ENCODE results near the gene ZNF226. TPM values are rescaled to one million over a fixed set of nuclear protein-coding genes. Genes with fewer than 3 reads are reported as not detected.
"Not testable (repeated sequence)": the region's sequence is repeated elsewhere in the genome, so short reads cannot be mapped to it uniquely, and the experiment has no call there.

Gene ZNF226
- polyA plus RNA-seq (ENCODE audit: insufficient read length in 4 of 4), result 10 to 100 TPM; 21.3 to 32.1 (median 28.7) TPM

DNA sequence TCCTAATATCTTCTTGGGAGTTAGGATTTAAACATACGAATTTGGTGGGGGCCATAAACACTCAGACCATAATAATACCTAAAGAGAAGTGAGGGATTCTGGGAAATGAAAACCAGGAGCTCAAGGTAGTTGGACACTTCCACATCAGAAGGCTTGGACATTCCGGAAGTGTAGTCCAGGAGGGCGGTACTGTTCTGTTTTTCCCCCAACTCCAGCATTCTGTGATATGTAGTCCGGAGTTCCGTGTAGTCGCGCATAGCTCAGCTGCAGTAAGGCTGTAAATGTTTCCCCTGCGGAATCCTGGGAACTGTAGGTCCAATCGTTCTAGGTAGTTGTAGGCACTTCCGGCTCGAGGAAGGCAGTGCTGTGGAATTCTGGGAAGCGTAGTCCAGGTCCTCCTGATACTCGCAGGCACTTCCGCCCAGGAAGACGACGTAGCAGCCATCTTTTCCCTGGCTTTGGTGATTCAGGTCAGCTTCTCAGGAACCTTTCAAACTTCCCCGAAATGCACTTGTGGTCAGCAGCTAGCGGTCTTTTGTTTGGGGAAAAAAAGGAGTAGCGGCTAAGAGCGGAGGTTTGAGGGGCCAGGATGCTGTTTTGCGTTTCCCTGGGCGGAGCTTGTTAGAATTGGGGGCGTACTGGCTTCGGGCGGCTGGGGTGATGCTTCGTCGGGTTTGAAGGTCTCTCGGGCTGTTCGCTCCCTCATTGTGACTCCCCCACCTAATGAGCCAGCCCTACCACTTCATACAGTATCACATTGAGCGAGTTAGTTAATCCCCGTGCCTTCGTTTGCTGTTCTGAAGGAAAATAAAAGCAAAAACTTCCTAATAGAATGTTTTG, at the start of gene ZNF226:
TSS of gene ZNF226 (plus strand) at position 428 of the 840 bp plus-strand sequence. CDS start 4,981 bp downstream, outside the sequence.
- DNase-seq (ENCODE audit: low read depth in 4 of 4, low spot score in 3 of 4), result peak; percentile 90 to 95 (median 92)

DNA sequence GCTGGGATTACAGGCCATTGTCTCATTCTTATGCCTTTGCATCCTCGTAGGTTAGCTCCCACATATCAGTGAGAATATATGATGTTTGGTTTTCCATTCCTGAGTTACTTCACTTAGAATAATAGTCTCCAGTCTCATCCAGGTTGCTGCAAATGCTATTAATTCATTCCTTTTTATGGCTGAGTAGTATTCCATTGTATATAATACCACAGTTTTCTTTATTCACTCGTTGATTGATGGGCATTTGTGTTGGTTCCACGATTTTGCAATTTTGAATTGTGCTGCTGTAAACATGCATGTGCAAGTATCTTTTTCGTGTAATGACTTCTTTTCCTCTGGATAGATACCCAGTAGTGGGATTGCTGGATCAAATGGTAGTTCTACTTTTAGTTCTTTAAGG, 43.7 kb upstream of the ZNF226 start:
- DNase-seq (ENCODE audit: low read depth in 4 of 4, low spot score in 3 of 4), result not testable (repeated sequence)

DNA sequence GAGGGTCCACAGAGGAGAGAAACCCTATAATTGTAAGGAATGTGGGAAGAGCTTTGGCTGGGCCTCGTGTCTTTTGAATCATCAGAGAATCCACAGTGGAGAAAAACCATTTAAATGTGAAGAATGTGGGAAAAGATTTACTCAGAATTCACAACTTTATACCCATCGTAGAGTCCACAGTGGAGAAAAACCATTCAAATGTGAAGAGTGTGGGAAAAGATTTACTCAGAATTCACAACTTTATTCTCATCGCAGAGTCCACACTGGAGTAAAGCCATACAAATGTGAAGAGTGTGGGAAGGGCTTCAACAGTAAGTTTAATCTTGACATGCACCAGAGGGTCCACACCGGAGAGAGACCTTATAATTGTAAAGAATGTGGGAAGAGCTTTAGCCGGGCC, 32.9 kb upstream of the ZNF226 start:
- no peak for DNase-seq (ENCODE audit: low read depth in 4 of 4, low spot score in 3 of 4)

DNA sequence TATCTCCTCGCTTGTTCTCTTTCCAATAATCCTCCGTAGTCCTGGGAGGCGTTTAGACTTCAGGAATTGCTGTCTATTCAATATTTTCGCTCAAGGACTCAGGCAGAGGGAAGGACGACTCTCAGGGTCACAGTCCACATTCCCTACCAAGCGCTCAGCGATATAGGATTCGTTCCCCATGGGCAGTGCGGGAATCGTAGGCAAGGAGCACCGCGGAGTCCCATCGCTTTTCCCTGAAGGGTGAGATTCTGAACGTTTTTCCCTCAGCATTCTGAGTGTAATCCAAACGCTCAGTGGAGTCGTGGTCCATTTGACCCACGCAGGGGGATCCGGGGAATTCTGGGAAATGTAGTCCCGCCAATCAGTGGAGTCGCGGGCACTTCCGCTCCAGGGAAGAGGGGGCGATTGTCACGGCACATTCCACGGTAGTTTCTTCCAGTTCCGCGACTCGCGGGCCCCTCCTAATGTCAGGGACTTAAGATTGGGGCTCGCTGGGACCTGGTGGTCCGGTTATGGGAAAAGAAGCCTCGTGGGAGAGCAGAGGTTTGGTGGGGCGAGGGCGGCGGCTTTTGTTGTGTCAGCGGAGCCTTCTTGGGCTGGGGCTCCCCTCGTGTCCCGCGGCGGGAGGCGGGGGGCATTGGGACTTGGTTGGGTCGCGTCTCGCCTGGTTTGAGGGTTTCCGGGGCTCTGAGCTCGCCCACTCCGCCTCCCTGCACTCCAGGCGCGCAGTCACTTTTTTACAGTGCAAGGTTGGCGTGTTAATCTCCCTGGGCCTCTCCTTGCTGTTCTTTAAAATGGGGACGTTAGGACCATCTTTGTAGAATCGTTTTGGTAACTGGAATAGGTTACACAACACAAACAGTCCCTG, 23.5 kb upstream of the ZNF226 start, which contains the start of gene ZNF234:
TSS of gene ZNF234 (plus strand) at position 364 of the 868 bp plus-strand sequence. CDS start 3,079 bp downstream, outside the sequence.
- DNase-seq (ENCODE audit: low read depth in 4 of 4, low spot score in 3 of 4), result peak; percentile 81 to 89 (median 84)

DNA sequence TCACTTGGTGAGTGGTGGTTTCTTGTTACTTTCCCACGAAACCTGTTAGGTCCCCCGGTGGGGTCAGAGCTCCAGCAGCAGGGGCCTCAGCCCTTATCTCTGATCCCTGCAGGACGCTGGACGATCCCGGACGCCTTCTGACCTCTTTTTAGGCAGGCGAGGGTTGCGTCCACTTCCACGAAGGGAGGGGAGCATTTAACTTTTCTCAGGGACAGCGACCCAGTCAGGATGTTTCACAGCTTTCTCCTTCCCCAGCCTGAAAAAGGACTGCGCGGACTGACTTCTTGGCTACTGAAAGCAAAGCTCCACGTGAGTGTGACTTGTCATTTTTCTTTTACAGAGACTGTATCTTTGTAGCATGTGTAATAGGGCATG, 22.9 kb upstream of the ZNF226 start:
- DNase-seq (ENCODE audit: low read depth in 4 of 4, low spot score in 3 of 4), result no peak

DNA sequence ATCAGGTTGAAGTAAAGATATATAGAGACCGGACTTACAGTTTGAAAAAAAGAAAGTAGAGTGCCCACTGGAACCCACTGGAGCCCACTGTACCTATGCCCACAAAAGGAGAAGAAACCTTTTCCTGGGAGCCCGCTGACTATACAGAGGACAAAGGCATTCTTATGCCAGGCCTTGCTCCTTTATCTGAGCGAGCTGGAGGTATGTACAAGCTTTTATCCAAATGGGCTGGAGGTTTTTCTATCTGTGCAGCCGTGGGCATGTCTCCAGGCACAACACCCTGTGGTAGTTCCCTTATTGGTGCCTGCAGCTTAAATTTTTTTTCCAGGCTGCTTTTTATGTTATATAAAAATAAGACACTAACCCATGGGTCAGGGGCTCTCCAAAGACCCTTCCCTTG, 15.1 kb upstream of the ZNF226 start:
- DNase-seq (ENCODE audit: low read depth in 4 of 4, low spot score in 3 of 4), result no peak

DNA sequence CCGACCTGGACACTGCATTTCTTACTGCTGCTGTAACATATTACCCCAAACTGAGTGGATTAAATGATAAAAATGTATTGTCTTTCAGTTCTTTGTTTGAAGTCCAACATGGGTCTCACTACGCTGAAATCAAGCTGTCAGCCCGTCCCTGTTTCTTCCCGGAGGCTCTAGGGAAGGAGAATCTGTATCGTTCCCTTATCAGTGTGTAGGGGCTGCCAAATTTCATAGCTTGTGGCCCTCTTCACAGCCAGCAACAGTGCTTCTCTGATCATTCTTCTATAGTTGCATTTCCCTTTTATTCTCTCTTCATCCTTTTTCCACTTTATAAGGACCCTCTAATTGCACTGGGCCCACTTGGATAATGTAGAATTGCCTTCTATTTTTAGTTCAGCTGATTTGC, 13.4 kb upstream of the ZNF226 start:
- no peak for DNase-seq (ENCODE audit: low read depth in 4 of 4, low spot score in 3 of 4)

DNA sequence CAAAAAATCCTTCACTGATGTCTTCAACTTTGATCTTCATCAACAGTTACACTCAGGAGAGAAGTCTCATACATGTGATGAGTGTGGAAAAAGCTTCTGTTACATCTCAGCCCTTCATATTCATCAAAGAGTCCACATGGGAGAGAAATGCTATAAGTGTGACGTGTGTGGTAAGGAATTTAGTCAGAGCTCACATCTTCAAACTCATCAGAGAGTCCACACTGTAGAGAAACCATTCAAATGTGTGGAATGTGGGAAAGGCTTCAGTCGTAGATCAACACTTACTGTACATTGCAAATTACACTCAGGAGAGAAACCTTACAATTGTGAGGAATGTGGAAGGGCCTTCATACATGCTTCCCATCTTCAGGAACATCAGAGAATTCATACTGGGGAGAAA, 8.4 kb upstream of the ZNF226 start:
- DNase-seq (ENCODE audit: low read depth in 4 of 4, low spot score in 3 of 4), result no peak

DNA sequence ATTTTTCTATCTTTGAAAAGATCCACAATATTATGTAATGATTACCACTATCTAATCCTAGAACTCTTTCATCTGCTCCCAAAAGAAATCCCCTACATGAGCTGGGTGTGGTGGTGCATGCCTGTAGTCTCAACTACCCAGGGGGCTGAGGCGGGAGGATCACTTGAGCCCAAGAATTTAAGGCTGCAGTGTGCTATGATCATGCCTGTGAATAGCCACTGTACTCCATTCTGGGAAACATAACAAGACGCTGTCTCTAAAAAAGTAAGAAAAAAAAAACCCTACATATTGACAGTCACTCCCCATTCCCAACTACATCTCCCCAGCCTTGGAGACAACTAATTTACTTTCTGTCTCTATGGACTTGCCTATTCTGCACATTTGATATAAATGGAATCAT, 1.1 kb upstream of the ZNF226 start:
- DNase-seq (ENCODE audit: low read depth in 4 of 4, low spot score in 3 of 4), result no peak

DNA sequence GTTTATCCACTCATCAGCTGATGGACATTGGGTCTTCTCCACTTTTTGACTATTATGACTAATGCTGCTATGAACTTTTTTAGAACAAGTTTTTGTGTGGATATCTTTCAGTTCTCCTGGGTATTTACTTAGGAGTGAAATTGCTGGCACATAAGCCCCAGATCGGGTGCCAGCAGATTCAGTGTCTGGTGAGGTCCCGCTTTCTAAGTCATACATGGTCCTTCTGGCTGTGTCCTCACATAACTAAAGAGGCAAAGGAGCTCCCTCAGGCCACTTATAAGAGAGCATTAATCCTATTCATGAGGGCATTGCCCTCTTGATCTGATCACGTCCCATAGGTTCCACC, 600 bp upstream of the ZNF226 start:
- DNase-seq (ENCODE audit: low read depth in 4 of 4, low spot score in 3 of 4), result no peak

DNA sequence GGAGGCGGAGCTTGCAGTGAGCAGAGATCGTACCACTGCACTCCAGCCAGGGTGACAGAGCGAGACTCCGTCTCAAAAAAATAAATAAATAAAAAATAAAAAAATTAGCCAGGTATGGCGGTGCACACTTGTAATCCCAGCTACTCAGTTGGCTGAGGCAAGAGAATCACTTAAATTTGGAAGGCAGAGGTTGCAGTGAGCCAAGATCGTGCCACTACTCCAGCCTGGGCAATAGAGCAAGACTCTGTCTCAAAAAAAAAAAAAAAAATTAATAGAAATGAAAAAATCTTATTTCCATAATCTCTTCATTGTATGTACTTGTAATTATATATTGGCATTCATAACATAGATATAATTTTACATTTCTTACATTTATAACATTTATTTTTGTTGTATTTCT, 5.8 kb downstream of the ZNF226 start:
- not testable (repeated sequence) for DNase-seq (ENCODE audit: low read depth in 4 of 4, low spot score in 3 of 4)

DNA sequence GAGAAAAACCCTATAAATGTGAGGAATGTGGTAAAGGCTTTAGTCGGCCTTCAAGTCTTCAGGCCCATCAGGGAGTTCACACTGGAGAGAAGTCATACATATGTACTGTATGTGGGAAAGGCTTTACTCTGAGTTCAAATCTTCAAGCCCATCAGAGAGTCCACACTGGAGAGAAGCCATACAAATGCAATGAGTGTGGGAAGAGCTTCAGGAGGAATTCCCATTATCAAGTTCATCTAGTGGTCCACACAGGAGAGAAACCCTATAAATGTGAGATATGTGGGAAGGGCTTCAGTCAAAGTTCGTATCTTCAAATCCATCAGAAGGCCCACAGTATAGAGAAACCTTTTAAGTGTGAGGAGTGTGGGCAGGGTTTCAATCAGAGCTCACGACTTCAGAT, 11.7 kb downstream of the ZNF226 start:
- no peak for DNase-seq (ENCODE audit: low read depth in 4 of 4, low spot score in 3 of 4)

DNA sequence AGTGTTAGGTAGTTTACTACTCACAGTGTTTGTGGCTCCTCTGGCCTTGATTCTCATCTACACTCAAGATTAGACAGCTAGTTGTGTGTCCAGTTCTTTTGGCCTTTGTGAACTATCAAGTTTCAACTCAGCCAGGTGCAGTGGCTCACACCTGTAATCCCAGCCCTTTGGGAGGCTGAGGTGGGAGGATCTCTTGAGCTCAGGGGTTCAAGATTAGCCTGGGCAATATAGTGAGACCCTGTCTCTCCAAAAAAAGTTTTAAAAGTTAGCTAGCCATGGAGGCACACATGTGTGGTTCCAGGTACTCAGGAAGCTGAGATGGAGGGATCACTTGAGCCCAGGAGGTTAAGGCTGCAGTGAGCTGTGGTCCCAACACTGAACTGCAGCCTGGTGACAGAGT, 16.1 kb downstream of the ZNF226 start:
- no peak for DNase-seq (ENCODE audit: low read depth in 4 of 4, low spot score in 3 of 4)

DNA sequence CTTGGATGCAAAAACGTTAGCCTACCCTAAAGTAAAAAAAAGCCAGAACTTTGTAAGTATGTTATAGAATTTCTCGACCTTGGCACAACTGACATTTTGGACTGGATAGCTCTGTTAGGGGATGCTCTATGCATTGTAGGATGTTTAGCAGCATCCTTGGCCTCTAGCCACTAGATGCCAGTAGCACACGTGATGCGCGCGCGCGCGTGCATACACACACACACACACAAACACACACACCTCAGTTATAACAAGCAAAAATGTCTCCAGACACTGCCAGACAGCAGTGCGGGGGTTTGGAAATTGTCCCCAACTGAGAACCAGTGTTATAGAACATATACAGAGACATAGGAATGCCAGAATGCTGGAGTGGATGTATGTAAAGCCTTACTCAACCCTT, 17.2 kb downstream of the ZNF226 start:
- no peak for DNase-seq (ENCODE audit: low read depth in 4 of 4, low spot score in 3 of 4)

DNA sequence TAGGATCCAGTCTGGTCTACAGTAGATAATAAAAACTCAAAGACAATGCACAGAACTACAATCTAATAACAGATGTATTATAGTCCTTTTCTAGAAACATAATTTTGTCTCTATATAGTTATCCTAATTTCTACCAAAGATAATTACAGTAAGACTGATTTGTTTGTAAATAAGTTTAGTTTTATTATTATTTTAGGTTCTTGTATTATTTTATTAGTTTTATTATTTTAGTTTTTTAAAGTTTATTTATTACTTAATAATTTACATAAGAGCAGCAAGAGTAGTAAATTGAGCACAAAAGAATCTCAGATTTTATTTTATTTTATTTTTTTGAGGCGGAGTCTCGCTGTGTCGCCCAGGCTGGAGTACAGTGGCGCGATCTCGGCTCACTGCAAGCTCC, 25.1 kb downstream of the ZNF226 start:
- no peak for DNase-seq (ENCODE audit: low read depth in 4 of 4, low spot score in 3 of 4)

DNA sequence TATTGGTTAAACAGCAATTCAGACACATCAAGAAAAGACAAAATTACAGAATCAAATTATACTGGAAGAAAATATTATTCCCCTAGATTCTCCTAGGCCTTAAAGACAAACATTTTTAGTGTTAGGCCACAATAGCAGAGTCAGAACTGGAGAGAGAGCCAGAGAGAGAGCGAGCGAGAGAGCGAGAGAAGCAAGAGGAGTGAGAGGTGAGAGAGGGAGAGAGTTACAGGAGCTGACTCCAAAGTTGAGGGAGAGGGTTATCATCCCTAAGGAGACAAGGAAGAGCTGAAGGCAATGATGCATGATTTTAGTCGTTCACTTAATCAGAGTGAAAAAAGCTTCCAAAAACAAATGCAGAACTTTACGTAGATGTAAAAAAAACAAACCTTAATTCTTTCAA, 27.2 kb downstream of the ZNF226 start:
- DNase-seq (ENCODE audit: low read depth in 4 of 4, low spot score in 3 of 4), result no peak

DNA sequence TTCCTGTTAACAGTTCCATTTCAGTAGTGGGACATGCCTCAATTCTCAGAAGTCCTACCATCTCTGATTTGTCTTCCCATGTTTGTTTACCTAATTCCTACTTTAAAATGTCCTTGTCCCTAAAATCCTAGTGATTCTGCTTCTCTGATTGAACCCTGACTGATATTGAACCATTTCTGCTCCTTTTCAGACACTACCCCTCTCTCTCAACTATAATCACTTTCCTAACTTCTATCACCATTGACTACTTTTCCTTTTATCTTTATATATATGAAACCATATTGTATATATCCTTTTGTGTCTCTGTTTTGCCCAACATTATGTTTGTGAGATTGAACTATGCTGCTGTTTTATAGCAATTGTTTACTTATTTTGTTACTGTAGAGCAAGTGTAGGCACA, 31.9 kb downstream of the ZNF226 start:
- DNase-seq (ENCODE audit: low read depth in 4 of 4, low spot score in 3 of 4), result no peak

DNA sequence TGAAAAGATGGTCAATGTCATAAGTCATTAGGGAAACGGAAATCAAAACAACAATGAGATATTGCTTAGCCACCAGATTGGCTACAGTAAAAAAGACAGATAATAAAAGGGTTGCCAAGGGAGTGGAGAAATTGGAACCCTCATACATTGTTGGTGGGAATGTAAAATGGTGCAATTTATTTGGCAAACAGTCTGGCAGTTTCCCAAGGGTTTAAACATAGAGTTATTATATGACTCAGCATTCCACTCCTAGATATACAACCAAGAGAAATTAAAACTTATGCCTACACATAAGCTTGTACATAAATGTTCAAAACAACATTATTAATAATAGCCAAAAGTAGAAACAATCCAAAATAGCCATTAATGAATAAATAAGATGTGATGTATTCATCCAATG, 37.6 kb downstream of the ZNF226 start:
- no peak for DNase-seq (ENCODE audit: low read depth in 4 of 4, low spot score in 3 of 4)

DNA sequence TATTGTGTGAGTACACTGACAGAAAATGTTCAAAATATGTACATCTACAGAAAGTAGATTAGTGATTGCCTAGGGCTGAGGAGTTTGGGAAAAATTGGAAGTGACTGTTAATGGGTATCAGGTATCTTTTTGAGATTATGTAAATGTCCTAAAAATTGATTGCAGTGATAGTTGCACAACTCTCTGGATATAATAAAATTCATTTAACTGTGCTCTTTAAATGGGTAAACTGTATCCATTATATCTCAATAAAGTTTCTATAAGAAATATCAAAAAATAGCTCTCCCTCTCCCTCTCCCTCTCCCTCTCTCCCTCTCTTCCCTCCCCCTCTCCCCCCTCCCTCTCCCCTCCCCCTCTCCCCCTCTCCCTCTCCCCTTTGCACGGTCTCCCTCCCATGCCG, 38.1 kb downstream of the ZNF226 start:
- DNase-seq (ENCODE audit: low read depth in 4 of 4, low spot score in 3 of 4), result no peak

DNA sequence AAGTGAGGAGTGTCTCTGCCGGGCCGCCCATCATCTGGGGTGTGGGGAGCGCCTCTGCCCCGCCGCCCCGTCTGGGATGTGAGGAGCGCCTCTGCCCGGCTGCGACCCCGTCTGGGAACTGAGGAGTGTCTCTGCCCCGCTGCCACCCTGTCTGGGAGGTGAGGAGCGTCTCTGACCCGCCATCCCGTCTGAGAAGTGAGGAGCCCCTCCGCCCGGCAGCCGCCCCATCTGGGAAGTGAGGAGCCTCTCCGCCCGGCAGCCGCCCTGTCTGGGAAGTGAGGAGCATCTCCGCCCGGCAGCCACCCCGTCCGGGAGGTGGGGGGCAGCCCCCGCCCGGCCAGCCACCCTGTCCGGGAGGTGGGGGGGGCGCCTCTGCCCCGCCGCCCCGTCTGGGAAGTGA, 39.0 kb downstream of the ZNF226 start:
- not testable (repeated sequence) for DNase-seq (ENCODE audit: low read depth in 4 of 4, low spot score in 3 of 4)

DNA sequence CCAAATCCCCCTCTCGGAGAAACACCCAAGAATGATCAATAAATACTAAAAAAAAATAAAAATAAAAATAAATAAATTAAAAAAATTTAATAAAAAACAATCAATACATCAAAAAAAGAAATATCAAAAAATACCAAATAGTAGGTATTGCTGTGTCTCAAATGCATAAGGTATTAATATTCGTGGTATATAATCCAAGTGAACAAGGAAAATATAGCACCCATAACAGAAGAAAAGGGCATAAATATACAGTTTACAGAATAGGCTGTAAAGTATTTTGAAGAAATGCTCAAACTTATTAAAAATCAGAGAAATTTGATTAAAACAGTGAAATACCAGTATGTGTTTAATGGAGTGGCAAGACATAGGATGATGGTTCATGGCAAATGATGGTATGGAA, 39.9 kb downstream of the ZNF226 start:
- no peak for DNase-seq (ENCODE audit: low read depth in 4 of 4, low spot score in 3 of 4)

Measured in right renal pelvis (tissue), 4 donors.